ENCODE data around the gene EMC6.

EMC6 gene

DNA sequence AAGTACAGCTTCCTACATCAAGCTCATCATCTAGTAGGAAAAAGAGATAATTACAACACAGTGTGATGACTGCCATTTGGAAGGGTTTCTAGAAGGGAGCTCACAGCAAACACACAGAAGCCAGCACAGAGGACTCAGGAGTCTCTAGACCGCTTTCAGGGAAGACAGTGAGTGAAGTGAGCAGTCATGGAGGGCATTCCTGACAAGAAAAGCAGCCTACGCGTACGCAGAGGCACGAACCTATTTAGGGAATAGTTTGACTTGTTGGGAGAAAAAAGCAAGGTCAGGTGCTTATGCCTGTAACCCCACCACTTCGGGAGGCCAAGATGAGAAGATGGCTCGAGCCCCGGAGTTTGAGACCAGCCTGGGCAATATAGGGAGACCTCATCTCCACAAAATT is 46.7 kb downstream of the EMC6 start:
- TF ChIP-seq, protein P1, sequence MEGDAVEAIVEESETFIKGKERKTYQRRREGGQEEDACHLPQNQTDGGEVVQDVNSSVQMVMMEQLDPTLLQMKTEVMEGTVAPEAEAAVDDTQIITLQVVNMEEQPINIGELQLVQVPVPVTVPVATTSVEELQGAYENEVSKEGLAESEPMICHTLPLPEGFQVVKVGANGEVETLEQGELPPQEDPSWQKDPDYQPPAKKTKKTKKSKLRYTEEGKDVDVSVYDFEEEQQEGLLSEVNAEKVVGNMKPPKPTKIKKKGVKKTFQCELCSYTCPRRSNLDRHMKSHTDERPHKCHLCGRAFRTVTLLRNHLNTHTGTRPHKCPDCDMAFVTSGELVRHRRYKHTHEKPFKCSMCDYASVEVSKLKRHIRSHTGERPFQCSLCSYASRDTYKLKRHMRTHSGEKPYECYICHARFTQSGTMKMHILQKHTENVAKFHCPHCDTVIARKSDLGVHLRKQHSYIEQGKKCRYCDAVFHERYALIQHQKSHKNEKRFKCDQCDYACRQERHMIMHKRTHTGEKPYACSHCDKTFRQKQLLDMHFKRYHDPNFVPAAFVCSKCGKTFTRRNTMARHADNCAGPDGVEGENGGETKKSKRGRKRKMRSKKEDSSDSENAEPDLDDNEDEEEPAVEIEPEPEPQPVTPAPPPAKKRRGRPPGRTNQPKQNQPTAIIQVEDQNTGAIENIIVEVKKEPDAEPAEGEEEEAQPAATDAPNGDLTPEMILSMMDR (IDR thresholded peaks at IDR 0.05; ENCODE audit: low read depth, low read length) = no peak
- no peak for DNase-seq (ENCODE audit: extremely low read depth, low read depth)

DNA sequence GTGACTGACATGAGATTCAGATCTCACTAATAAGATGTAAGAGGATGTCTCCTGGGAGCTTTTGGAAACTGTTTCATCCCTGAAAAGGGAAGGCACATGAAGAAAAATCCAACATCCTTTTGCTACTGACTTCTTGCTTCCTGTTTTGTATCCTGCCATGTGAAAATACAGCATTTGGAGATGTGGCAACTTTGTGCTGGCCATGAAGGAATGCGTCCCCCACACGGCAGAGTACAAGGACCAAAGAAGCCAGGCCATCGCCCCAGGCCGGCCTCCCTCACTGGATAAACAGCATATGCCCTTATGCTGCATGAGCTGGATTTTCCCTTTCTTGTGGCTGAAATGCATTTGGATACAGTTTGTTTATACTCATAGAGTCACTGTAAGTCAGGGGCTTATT is 49.6 kb downstream of the EMC6 start:
- no peak for DNase-seq (ENCODE audit: extremely low read depth, low read depth)
- TF ChIP-seq, protein P1 (IDR thresholded peaks at IDR 0.05; ENCODE audit: low read depth, low read length) = no peak

DNA sequence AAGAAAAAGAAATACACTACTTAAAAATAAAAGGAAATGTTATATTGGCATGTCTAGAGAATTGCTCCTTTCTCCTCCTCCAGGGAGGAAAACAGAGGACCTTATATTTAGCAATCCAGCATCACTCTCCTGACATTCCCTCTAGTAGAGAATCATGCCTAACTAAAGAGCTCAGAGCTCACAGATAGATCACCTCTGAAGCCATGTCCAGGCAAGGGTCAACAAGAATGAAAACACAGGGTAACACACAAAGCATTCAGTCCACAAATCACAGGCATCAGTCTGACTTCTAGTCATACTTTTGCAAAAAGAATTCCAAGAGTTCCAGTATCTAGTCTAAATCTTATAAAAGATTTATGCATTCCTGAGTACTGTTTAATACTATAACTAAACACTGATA is 50.7 kb downstream of the EMC6 start:
- TF ChIP-seq, protein P1 (IDR thresholded peaks at IDR 0.05; ENCODE audit: low read depth, low read length) = no peak
- no peak for DNase-seq (ENCODE audit: extremely low read depth, low read depth)
